Neuronal stem cell (in vitro differentiated cells): Measurements from ENCODE around the gene NUP62CL. TPM values are rescaled to one million over a fixed set of nuclear protein-coding genes. Genes with fewer than 3 reads are reported as not detected.
A peak's percentile ranks its signal among the peaks of the same experiment; 100 is the strongest.

Source experiments
- DNase-seq: peaks from one replicate; pipeline ENCODE4 v3.0.0-alpha.2; 2013; ENCODE audit warnings: low spot score
- H2AFZ ChIP-seq: one replicate; pipeline ENCODE4 v1.6.1; 2013; ENCODE audit warnings: mild to moderate bottlenecking, low read length, inconsistent platforms
- H2AK5ac ChIP-seq: 2 replicates; pipeline ENCODE4 v1.6.1; 2013; ENCODE audit warnings: low read depth, mild to moderate bottlenecking, inconsistent platforms, low read length, moderate library complexity, mixed read lengths
- H2BK120ac ChIP-seq: 2 replicates; pipeline ENCODE4 v1.6.1; 2013; ENCODE audit warnings: low read depth, mild to moderate bottlenecking, inconsistent platforms, low read length, moderate library complexity, mixed read lengths
- H2BK12ac ChIP-seq: one replicate; pipeline ENCODE4 v1.6.1; 2013; ENCODE audit warnings: low read length, inconsistent platforms
- H2BK15ac ChIP-seq: 2 replicates; pipeline ENCODE4 v1.6.1; 2013; ENCODE audit warnings: mild to moderate bottlenecking, low read length, inconsistent platforms, mixed read lengths
- H2BK5ac ChIP-seq: one replicate; pipeline ENCODE4 v1.6.1; 2013; ENCODE audit warnings: inconsistent platforms, mild to moderate bottlenecking, low read length, moderate library complexity
- H3K14ac ChIP-seq: one replicate; pipeline ENCODE4 v1.6.1; 2013; ENCODE audit warnings: low read length, inconsistent platforms
- H3K18ac ChIP-seq: 2 replicates; pipeline ENCODE4 v1.6.1; 2013; ENCODE audit warnings: low read length, inconsistent platforms
- H3K23ac ChIP-seq: 2 replicates; pipeline ENCODE4 v1.6.1; 2013; ENCODE audit warnings: low read depth, mild to moderate bottlenecking, mixed read lengths, low read length, inconsistent platforms; ENCODE audit not compliant: poor library complexity
- H3K27ac ChIP-seq: replicated peaks from 3 replicates; pipeline ENCODE4 v1.5.1; 2013; ENCODE audit warnings: low read length, inconsistent platforms
- H3K27me3 ChIP-seq, 3 experiments: 2 replicates each; pipeline ENCODE4 v1.6.1; 2013; ENCODE audit warnings: low read length in 3 of 3, mild to moderate bottlenecking in 2 of 3, inconsistent platforms in 1 of 3, low read depth in 1 of 3, mixed read lengths in 1 of 3, moderate library complexity in 1 of 3; ENCODE audit not compliant: control insufficient read depth in 3 of 3, insufficient read depth in 3 of 3
- H3K36me3 ChIP-seq, 2 donors: replicated peaks in 1 of 2; 2 replicates each; pipeline ENCODE4 v1.6.1; 2013; ENCODE audit warnings: low read length in 2 of 2; ENCODE audit not compliant: control insufficient read depth in 2 of 2, insufficient read depth in 2 of 2
- H3K4ac ChIP-seq: 2 replicates; pipeline ENCODE4 v1.6.1; 2013; ENCODE audit warnings: inconsistent platforms, mild to moderate bottlenecking, low read length, moderate library complexity
- H3K4me1 ChIP-seq, 2 donors: 1 replicate in 1 of 2; 2 replicates in 1 of 2; pipeline ENCODE4 v1.6.1; 2013; ENCODE audit warnings: low read length in 2 of 2, low read depth in 1 of 2; ENCODE audit not compliant: control insufficient read depth in 2 of 2, insufficient read depth in 1 of 2
- H3K4me2 ChIP-seq: one replicate; pipeline ENCODE4 v1.6.1; 2013; ENCODE audit warnings: mild to moderate bottlenecking, low read length, inconsistent platforms; ENCODE audit not compliant: insufficient read depth, poor library complexity, severe bottlenecking
- H3K4me3 ChIP-seq, 2 donors: 2 replicates each; pipeline ENCODE4 v1.5.1; 2013; ENCODE audit warnings: low read length in 2 of 2, mild to moderate bottlenecking in 2 of 2, inconsistent platforms in 1 of 2, moderate library complexity in 1 of 2
- H3K79me1 ChIP-seq: one replicate; pipeline ENCODE4 v1.6.1; 2013; ENCODE audit warnings: low read depth, mild to moderate bottlenecking, inconsistent platforms, low read length, moderate library complexity
- H3K9ac ChIP-seq: one replicate; pipeline ENCODE4 v1.6.1; 2013; ENCODE audit warnings: mild to moderate bottlenecking, low read depth, low read length, inconsistent platforms; ENCODE audit not compliant: poor library complexity
- H3K9me3 ChIP-seq, 2 donors: replicated peaks in 1 of 2; 2 replicates each; pipeline versions ENCODE3 to v1.6.1; 2013; ENCODE audit warnings: low read length in 2 of 2, mild to moderate bottlenecking in 2 of 2, inconsistent platforms in 1 of 2, low read depth in 1 of 2, mixed read lengths in 1 of 2, moderate library complexity in 1 of 2; ENCODE audit not compliant: control insufficient read depth in 2 of 2, insufficient read depth in 1 of 2
- H4K8ac ChIP-seq: one replicate; pipeline ENCODE4 v1.6.1; 2013; ENCODE audit warnings: low read depth, mild to moderate bottlenecking, inconsistent platforms, low read length, moderate library complexity
- H4K91ac ChIP-seq: one replicate; pipeline ENCODE4 v1.6.1; 2013; ENCODE audit warnings: low read length, low read depth, mild to moderate bottlenecking, inconsistent platforms; ENCODE audit not compliant: poor library complexity
- WGBS, 2 donors: extraction: QIAGEN DNeasy Blood & Tissue Kit; methylation state at CpG; one replicate each; pipeline ENCODE4 v1.1.7; 2013; ENCODE audit warnings: missing lambda C conversion rate in 2 of 2, mixed read lengths in 1 of 2; ENCODE audit not compliant: insufficient read length in 2 of 2, insufficient replicate concordance in 1 of 2; ENCODE audit errors: extremely low coverage in 2 of 2; 5-methylcytosine and 5-hydroxymethylcytosine counted together
- polyA plus RNA-seq, 2 experiments: library from polyadenylated mRNA; stranded (reverse); fragments of 200-250 nt; gene quantifications; one replicate each; pipeline ENCODE4 v1.2.3, GENCODE V29; 2013

The NUP62CL gene, protein sequence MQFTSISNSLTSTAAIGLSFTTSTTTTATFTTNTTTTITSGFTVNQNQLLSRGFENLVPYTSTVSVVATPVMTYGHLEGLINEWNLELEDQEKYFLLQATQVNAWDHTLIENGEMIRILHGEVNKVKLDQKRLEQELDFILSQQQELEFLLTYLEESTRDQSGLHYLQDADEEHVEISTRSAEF
- 9.0 TPM for polyA plus RNA-seq (2013, experiment 1 of 2)
- 8.7 TPM for polyA plus RNA-seq (2013, experiment 2 of 2)

DNA sequence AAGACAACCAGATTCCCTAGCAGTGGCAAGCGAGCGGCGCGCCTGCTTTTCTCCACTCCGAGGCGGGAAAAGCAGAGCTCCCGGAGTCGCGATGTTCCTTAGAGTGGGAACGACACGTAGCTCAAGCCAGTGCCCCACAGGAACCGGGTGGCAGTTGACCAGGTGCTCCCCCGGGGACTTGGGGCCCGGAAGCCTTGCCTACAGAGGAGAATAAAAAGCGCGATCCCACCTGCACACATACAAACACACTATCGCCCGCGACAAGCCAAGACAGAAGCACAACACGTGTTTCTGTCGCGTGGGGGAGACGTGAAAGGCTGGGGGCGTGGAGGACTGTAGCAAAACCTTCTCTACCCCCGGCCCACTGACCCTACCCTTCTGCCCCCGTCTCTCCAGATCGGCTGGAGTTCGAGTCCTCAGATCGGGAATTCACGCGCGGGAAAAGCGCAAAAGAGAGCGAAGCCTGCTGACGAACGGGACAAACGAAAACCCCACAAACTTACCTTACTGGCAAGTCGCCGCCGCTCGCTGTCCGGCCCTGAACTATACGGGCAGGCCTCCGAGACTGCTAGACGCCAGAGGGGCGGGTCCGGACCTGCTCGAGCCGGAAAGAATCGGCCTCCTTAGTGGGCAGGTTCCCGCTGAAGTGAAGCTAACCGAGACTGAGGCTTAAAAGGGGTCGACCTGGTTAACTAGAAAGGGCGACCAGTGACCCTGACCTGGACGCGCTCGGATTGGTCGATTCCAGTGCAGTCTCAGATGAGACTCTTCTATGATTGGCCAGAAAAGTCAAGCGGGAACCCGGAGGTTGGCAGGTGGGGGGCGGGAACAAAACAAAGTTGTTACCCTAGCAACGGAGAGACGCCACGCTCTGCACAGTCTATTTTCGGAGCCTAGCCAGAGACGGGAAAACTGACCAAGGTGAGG, at the start of gene NUP62CL, which contains the start of gene DNAAF6:
Gene NUP62CL, minus strand, starts transcription at position 664 of the 927 bp plus-strand sequence. CDS start 31,287 bp downstream, outside the sequence.
Gene DNAAF6, plus strand, starts transcription at position 842 of the 927 bp plus-strand sequence. CDS start 6,265 bp downstream, outside the sequence.
- H3K9ac ChIP-seq: peak within 1 kb of the TSS; percentile 78
- H3K4ac ChIP-seq: no peak within 1 kb of the TSS
- no peaks in the 10 kb centered on the region for H3K4me1 ChIP-seq
- H3K79me1 ChIP-seq: no peaks in the 10 kb centered on the region
- H2AK5ac ChIP-seq: no peak within 1 kb of the TSS
- H3K36me3 ChIP-seq: no peaks in the 10 kb centered on the region
- peak within 1 kb of the TSS; percentile 59 for H3K27ac ChIP-seq
- H4K8ac ChIP-seq: no peak within 1 kb of the TSS
- no peak within 1 kb of the TSS for H2BK5ac ChIP-seq
- peak within 1 kb of the TSS; percentile 89 for H3K14ac ChIP-seq
- H3K9me3 ChIP-seq: no peaks in the 10 kb centered on the region
- peak within 1 kb of the TSS; percentile 80 for H2AFZ ChIP-seq
- H3K27me3 ChIP-seq: no peaks in the 10 kb centered on the region
- H2BK15ac ChIP-seq: no peak within 1 kb of the TSS
- no peak within 1 kb of the TSS for H2BK12ac ChIP-seq
- H3K4me2 ChIP-seq: peak within 1 kb of the TSS; percentile 69
- H4K91ac ChIP-seq: no peak within 1 kb of the TSS
- peak within 1 kb of the TSS; percentile 64 to 88 for H3K4me3 ChIP-seq
- H2BK120ac ChIP-seq: no peak within 1 kb of the TSS
- WGBS, 2 donors: no CpG with 5 or more reads among the region's 66 CpGs
- H3K18ac ChIP-seq: peak within 1 kb of the TSS; percentile 59
- peak; percentile 82 for DNase-seq
- no peak within 1 kb of the TSS for H3K23ac ChIP-seq

DNA sequence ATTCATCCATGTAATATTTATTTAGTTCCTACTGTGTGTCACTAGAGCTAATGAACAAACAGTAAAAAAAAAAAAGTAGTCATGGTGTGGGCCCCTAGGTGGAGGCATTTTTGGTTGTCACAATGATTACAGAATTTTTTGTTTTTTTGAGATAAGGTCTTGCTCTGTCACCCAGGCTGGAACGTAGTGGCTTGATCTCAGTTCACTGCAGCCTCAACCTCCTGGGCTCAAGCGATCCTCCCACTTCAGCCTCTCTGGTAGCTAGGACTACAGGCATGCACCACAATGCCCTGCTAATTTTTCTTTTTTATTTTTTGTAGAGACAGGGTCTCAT, 22.2 kb upstream of the NUP62CL start:
- H3K79me1 ChIP-seq: no peaks in the 10 kb centered on the region
- H3K4me2 ChIP-seq: no peak overlapping the region
- no peak overlapping the region for H2BK120ac ChIP-seq
- H3K14ac ChIP-seq: no peak overlapping the region
- H2BK15ac ChIP-seq: no peak overlapping the region
- no peaks in the 10 kb centered on the region for H3K4me1 ChIP-seq
- no CpG with 5 or more reads among the region's 2 CpGs for WGBS, 2 donors
- H4K8ac ChIP-seq: no peak overlapping the region
- no peak overlapping the region for H3K9ac ChIP-seq
- no peak overlapping the region for H2BK5ac ChIP-seq
- no peak overlapping the region for H2AFZ ChIP-seq
- no peaks in the 10 kb centered on the region for H3K9me3 ChIP-seq
- H3K23ac ChIP-seq: no peak overlapping the region
- no peak overlapping the region for H3K27ac ChIP-seq
- H4K91ac ChIP-seq: no peak overlapping the region
- H3K27me3 ChIP-seq: no peaks in the 10 kb centered on the region
- no peaks in the 10 kb centered on the region for H3K36me3 ChIP-seq
- no peak overlapping the region for H3K18ac ChIP-seq
- no peak for DNase-seq
- H2AK5ac ChIP-seq: no peak overlapping the region
- H2BK12ac ChIP-seq: no peak overlapping the region
- H3K4ac ChIP-seq: no peak overlapping the region
- no peak overlapping the region for H3K4me3 ChIP-seq

DNA sequence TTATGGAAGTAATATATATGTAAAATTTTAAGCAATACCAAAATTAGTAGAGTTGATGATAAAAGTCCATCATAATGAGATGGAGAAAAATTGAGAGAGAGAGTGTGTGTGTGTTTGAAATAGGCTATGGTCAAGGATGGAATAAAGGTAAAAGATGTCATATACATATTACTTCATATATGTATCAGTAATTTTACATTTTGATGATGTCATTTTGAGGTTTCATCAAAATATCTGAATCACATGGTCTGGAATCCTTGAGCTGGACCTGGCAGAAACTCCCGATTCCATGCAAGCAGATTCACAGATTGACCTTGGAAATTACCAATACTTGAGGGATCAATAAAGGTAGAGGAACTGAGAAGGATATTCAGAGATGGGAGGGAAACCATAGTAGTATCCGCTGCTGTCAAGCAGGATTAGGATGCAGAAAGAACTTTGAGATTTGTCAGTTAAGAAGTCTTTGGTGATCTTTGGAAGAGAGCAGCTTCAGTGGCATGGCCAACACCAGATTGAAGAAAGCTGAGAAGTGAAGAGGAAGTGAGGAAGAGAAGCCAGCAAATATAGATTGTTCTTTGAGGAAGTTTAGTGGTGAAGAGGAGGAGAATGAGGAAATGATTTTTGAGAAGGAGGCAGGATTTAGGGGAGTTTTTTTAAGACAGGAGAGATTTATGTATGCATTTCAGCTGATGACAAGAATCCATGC, 21.7 kb upstream of the NUP62CL start:
- Histone ChIP-seq H3K4me1 (no peaks in the 10 kb centered on the region), H3K18ac (no peak overlapping the region), H2BK15ac (no peak overlapping the region), H3K4me3 (no peak overlapping the region), H3K9me3 (no peaks in the 10 kb centered on the region), H2BK120ac (no peak overlapping the region), H3K27ac (no peak overlapping the region), H2BK5ac (no peak overlapping the region), H3K27me3 (no peaks in the 10 kb centered on the region), H2AFZ (no peak overlapping the region), H3K4ac (no peak overlapping the region), H3K23ac (no peak overlapping the region), H2AK5ac (no peak overlapping the region), H3K79me1 (no peaks in the 10 kb centered on the region), H3K14ac (no peak overlapping the region), H3K36me3 (no peaks in the 10 kb centered on the region), H2BK12ac (no peak overlapping the region), H3K4me2 (no peak overlapping the region), H4K91ac (no peak overlapping the region), H3K9ac (no peak overlapping the region), H4K8ac (no peak overlapping the region)
- no peak for DNase-seq
- no CpG with 5 or more reads among the region's 2 CpGs for WGBS, 2 donors
